H4 (cell line): ENCODE measurements around the gene DNAJC4. TPM values are rescaled to one million over a fixed set of nuclear protein-coding genes. Genes with fewer than 3 reads are reported as not detected.
A peak's percentile ranks its signal among the peaks of the same experiment; 100 is the strongest.

Source experiments
- DNase-seq: peaks from one replicate; pipeline ENCODE4 v3.0.0-alpha.2; 2015; ENCODE audit warnings: low spot score
- total RNA-seq: library from RNA; depleted of rRNA; stranded (reverse); fragments of >200 nt; shearing (Covaris generic); gene quantifications from 2 replicates; pipeline ENCODE4 v1.2.3, GENCODE V29; 2014

Gene DNAJC4
- total RNA-seq, 1 experiment from 2014 or later, result 2.5 TPM

DNA sequence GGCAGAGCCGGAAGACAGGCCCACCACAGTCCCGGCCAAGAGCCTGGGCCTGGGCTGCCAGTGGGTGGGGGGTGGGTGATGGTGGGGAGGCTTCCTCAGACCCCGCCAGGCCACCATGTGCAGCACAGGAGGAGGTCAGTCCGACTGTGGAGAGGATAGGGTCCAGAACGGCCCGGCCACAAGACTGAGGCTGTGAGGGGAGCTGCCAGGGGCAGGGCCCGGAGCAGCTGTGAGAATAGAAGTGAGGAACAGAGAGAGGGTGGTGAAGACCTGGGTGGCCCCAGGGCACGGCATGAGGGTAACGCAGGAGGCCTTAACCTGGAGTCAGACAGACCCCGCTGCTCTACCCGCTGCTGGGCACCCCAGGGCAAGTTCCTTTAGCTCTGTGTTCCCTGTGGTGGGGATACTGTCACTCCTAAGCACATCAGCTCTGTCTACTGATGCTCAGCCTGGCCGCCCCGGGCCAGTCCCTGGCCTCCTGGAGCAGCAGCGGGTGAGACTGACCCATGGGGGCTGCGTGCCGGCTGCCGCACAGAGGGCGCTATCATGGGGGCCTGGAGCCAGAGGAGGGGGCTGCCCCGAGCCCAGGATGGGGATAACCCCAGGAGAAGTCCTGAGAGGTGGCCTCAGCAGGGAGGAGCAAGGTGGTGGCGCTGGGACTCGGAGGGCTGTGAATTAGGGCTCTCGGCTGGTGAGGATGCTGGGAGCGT is 22.1 kb upstream of the DNAJC4 start:
- DNase-seq, result no peak

DNA sequence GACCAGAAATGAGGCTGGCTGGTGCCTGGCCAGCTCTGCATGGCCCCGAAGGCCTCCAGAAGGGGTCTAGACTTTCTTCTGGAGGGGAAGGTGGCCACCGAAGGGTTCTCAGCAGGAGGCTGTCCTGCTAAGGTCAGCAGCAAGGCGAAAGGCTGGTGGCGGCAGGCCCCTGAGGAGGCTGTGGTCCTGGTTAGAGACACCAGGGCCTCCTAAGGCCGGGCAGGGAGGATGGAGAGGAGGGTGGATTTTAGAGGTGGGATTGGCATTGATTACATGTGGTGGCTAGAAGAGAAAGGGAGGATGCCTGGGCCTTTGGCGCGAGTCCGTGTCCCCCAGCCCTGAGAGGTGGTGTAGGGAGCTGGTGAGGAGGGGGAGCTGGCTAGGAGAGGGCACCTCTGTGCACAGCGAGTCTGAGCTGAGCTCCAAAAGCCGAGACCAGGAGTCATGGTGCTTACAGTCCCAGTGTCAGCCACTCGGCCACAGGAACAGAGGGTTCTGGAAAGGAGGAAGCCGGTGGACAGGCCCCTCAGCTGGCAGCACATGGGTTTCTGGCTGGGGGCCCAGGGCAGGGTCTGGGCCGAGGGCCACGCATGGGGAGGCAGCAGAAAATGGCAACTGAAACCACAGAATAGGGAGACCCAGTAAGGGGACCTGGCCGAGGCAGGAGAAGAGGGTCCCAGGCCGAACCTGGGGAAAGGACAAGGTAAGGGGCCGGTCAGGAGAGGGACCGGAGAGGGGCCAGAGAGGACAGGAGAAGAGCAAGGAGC is 21.4 kb upstream of the DNAJC4 start:
- no peak for DNase-seq

DNA sequence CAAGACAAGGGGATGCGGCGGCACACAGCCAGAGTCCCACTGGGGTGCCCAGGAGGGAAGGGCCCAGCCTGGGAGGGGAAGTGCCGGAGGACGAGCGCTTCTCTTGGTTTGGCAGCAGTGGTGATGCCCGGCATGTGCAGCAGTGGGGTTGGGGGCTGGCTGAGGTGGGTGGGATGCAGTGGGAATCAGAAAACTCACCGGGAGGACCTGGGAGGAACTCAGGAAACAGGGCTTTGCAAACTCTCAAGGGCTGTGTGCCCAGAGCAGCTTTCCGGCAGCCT is 20.8 kb upstream of the DNAJC4 start:
- DNase-seq, result no peak

DNA sequence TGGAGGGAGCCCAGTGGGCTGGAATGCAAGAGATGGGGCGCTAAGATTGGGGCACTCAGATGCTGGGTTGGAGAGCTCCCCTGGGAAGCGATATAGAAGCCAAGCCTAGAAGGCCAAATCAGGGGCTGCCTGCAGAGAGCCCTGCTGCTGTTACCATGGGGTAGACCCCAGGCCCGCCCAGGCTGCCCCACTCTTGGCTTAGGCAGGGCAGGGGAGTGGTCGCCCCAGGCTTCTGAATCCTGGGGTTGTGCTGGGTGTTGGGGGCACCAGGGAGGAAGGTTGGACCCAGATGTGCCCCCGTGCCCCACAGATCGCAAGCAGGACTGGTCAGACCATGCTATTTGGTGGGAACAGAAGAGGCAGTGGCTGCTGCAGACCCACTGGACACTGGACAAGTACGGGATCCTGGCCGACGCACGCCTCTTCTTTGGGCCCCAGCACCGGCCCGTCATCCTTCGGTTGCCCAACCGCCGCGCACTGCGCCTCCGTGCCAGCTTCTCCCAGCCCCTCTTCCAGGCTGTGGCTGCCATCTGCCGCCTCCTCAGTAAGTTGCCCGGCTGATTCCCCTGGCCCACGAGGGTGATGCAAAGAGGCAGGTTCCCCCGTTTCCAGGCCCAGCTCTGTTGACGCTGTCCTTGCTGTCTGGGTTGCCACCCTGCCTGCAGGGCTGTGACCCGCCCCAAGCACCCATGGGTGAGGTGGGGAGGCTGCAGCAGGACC is 19.9 kb upstream of the DNAJC4 start:
- DNase-seq, result no peak

DNA sequence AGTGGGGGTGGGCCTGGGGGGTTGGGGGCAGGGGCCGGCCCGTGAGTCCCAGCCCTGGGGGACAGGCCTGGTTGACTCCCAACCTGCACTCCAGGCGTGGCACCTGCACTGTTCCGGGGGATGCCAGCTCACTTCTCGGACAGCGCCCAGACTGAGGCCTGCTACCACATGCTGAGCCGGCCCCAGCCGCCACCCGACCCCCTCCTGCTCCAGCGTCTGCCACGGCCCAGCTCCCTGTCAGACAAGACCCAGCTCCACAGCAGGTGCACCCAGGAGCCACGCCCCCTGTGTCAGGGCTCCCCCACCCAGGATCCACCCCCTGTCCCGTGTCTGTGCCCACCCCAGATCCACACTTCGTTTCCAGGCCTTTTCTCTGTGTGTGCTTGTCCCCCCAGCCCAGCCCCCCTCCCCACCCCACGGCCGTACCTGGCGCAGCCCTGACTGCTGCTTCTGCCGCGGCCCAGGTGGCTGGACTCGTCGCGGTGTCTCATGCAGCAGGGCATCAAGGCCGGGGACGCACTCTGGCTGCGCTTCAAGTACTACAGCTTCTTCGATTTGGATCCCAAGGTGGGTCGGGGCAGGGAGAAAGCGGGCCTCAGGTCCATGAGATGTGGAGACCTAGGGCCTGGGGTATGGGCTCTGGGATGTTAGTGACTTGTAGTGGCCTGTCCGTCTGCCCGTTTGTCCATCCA is 19.0 kb upstream of the DNAJC4 start:
- DNase-seq, result no peak

DNA sequence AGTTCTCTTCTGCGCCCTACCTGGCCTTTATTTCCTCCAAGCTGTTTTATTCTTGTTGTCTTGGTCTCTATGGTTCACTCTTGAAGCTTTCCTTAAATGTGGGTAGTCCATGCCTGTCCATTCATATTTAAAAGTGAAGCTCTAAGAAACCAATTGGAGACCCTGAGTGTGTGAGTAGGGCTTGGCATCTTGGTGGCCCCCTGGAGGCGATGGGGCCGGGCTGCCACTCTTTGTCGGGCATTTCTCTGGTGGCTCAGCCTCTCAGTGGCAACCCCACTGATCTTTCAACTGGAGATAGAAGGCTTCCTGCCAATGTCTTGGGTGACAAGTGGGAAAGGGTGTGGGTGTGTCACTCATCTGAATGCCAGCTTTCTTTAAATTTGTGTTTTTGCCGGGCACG is 13.5 kb upstream of the DNAJC4 start:
- DNase-seq, result no peak

DNA sequence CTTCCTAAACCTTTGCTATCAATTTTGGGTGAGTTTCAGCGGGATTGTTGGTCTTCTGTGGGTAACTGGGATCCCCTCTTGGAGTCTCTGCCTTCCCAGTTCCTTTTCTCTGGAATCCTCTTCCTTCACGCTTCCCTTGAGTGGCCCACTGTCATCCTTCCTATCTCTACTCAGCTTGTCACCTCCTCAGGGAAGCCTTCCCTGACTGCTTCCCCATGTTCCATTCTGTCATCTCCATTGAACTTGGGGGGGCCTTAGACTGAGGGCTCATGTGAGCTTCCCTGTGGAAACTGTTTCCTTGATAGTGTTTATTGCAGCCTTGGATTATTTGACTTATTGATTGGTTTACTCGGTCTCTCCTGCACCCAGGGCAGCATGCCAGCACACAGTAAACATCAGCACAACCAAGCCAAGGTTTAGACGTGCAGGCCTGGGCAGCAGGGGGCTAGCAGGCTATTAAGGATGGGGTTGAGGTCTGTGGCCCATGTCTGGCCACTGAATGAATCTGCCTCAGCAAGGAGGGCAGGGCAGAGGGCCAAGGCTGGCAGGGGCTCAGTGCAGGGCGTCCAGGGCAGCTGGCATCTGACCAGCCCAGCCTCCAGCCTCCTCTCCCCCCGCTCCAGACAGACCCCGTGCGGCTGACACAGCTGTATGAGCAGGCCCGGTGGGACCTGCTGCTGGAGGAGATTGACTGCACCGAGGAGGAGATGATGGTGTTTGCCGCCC is 11.6 kb upstream of the DNAJC4 start:
- no peak for DNase-seq

DNA sequence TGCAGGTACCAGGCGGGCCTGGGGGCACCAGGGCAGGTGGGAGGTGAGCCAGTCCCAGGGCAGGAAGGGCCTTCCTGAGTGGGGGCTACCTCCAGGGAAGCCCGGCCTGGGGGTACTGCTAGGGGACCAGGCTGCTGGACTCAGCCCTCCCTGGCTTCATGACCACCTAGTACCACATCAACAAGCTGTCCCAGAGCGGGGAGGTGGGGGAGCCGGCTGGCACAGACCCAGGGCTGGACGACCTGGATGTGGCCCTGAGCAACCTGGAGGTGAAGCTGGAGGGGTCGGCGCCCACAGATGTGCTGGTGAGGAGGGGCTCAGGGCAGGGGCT is 11.0 kb upstream of the DNAJC4 start:
- no peak for DNase-seq

DNA sequence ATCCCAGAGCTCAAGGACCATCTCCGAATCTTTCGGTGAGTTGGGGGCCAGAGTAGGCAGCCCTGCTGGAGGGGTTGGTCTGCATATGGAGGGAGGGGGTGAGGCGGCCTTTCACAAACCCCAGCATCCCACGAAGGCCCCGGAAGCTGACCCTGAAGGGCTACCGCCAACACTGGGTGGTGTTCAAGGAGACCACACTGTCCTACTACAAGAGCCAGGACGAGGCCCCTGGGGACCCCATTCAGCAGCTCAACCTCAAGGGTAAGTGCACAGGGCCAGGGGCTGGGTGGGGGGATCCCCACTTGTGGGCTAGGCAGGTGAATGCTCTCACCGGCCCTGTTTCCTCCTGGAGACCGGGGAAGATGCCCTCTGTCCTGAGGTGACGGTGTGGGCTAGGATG is 10.6 kb upstream of the DNAJC4 start:
- DNase-seq, result no peak

DNA sequence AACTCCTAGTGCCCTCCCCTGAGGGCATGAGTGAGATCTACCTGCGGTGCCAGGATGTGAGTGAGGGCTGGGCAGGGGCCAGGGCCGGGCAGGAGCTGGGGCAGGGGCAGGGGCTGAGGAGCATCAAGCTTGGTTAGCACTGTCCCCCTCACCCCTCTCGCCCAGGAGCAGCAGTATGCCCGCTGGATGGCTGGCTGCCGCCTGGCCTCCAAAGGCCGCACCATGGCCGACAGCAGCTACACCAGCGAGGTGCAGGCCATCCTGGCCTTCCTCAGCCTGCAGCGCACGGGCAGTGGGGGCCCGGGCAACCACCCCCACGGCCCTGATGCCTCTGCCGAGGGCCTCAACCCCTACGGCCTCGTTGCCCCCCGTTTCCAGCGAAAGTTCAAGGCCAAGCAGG is 10.1 kb upstream of the DNAJC4 start:
- DNase-seq, result no peak

DNA sequence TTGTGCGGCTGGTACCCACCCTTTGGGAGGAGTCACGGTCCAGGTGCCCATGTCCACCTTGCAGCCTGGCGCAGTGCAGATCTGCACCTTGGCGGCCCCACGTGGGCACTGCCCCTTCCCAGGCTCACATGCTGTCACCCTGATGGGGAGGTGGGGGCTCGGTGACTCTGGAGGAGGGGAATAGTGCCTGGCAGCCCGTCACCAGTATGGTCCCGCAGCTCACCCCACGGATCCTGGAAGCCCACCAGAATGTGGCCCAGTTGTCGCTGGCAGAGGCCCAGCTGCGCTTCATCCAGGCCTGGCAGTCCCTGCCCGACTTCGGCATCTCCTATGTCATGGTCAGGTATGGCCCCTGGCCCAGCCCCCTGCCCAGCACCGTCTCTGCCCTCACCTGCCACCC is 9.6 kb upstream of the DNAJC4 start:
- no peak for DNase-seq

DNA sequence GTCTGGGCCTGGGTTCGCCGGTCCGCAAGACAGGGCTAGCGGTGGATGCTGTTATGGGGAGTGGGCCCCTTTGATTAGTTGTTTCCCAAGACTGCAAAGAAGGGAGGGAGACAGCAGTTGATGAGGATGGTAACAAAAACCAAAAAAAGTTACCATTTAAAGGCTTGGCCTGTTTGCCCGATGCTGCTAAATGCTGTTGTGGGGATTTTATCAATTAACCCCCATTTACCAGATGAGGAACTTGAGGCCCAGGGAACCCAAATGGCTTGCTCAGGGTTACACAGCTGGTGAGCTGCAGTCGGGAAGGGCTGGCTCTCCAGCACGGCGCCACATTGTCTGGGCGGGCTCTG is 7.7 kb upstream of the DNAJC4 start:
- DNase-seq, result no peak

DNA sequence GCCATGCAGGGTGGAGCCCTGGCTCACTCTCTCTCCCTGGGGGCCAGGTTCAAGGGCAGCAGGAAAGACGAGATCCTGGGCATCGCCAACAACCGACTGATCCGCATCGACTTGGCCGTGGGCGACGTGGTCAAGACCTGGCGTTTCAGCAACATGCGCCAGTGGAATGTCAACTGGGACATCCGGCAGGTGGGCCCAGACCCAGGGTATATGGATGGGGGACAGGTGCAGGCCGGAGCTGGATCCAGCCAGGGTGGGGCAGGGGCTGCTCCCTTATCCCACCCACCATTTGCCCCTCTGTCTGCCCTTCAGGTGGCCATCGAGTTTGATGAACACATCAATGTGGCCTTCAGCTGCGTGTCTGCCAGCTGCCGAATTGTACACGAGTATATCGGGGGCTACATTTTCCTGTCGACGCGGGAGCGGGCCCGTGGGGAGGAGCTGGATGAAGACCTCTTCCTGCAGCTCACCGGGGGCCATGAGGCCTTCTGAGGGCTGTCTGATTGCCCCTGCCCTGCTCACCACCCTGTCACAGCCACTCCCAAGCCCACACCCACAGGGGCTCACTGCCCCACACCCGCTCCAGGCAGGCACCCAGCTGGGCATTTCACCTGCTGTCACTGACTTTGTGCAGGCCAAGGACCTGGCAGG is 7.2 kb upstream of the DNAJC4 start:
- no peak for DNase-seq

DNA sequence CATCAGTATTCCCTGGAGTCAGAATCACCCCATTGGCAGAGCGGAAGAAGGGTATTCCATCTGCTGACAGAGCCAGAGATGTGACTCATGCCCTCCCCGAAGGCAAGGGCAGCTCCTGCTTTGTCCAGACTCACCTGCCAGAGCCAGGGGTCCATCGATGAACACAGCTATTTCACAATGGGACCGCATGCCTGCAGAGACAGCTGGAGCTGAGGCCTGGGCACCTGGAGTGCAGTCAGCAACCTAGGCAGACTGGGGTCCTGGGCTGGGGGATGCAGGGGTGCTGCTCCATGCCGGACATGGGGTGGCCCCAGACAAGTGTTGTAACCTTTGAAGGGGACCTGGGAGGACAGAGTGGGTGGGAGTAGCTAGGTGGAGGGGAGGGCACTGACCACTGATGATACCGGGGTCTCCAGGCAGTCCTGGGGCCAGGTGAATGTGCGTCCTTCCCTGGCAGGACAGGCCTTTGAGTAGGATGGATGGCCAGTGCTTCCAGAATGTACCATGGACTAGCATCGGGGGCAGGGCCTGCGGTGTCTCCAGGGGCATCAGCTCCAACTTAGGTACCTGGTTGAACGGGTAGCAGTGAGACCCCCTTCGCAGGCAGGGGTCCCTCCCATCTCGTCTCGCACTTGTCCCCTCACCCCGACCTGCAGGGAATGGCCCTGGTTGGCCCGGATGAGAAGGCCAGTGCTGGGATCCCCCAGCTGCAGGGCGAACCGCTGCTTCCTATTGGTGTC is 6.0 kb upstream of the DNAJC4 start:
- no peak for DNase-seq

DNA sequence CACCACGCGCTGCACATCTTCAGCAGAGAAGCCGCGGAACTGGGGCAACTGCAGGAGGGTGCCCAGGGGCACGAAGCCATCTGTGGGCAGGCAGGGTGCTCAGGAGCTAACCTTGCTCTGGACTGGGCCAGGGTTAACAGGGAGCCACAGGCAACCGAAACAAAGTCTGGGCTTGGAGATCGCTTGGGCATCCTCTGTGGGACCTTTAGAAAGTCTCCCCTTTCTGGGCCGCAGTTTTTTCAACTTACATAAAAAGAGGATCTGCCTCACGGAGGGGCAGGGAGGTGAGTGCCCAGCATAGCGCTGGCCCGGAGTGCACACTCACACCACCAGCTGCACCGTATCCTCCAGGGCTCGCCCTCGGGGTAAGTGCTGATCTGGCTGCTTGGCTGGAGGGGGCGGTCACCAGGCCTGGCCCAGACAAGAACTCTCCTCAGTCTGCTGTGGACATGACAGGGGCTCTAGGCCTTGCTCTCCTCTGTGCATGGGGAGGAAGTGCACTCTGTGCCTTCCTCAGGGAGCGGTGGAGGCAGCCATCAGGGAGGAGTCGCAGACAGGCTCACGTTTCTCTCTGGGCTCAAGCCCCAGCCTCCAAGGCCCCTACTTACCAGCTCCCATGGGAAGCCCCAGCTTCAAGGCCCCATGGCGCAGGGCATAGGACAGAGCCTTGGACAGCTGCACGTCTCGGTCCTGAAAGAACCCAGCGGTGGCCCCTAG is 5.3 kb upstream of the DNAJC4 start:
- no peak for DNase-seq

DNA sequence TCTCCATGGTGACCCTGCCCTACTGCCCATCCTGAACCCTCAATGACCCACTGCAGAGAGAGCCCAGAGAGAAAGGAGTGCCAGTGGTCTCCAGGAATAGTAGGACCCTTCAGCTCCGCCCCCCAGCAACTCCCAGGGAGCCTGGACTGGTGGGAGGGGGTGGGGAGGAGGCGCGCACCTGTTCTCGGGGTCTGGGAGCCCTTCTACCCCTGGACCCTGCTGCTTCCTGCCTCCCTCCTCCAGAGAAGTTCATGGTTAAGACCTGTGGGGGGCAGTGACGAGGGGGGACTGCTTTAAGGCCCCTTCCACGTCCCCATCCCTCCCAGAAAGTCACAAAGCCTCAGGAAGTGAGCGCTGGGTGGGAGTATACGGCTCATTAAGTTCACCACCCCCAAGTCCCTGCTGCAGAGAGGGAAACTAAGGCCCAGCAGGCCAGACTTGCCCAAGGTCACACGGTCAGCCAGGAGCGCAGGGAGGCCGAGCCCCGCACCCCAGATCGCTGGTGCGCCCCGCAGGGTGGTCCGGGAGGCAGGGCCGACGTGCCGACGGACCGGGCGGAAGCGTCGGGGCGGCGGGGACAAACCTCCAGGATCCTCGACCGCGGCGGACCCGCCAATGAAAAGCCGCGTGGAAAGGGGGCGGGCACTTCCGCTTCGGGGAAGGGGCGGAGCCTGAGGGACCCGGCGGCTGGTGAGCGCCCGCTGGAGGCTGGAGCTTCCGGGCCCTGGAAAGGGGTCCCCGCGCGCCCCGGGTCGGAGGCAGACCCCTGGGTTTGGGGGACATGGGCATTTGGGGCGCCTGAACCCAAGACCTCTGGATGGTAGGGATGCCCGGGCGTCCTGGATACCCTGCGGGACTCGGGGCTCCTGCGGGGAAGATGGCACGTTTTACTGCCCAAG is 4.5 kb upstream of the DNAJC4 start, which contains the start of the genes NUDT22 and TRPT1:
TSS of gene NUDT22 (plus strand) at position 667 of the 899 bp plus-strand sequence. CDS start 379 bp downstream, outside the sequence.
TSS of gene TRPT1 (minus strand) at position 579 of the 899 bp plus-strand sequence. CDS start at position 253, 326 bp downstream.
- DNase-seq, result peak; percentile 67

DNA sequence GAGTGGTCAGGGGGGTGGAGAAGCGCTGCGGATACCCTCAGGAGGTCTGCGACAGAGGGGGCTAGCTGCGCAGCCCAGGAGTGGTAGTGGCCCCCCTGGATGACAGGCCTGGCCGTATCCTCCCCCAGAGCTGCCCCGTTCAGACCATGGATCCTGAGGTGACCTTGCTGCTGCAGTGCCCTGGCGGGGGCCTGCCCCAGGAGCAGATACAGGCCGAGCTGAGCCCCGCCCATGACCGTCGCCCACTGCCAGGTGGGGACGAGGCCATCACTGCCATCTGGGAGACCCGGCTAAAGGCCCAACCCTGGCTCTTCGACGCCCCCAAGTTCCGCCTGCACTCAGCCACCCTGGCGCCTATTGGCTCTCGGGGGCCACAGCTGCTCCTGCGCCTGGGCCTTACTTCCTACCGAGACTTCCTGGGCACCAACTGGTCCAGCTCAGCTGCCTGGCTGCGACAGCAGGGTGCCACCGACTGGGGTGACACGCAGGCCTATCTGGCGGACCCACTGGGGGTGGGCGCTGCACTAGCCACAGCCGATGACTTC is 3.8 kb upstream of the DNAJC4 start:
- DNase-seq, result peak; percentile 42

DNA sequence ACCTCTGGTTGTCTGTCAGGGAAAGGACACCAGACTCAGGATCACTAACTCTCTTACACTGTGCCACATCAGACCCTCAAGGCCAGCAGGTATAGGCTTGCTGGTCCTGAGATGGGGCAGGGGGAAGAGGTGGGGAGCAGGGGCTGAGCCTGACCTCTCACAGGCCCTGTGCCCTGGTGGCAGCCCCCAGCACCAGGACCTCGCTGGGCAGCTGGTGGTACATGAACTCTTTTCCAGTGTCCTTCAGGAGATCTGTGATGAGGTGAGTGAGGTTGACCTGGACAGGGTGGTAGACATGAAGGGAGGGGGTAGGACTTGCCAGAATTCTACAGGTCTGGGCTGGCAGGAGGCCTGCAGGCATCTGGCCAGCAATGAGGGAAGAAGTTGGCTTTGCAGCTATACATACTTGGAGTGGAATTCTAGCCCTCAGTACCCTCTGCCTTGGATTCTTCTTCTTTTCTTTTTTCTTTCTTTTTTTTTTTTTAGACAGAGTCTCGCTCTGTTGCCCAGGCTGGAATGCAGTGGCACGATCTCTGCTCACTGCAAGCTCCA is 2.9 kb upstream of the DNAJC4 start:
- no peak for DNase-seq
